ENCODE measurements around the gene SART3. TPM values are rescaled to one million over a fixed set of nuclear protein-coding genes. Genes with fewer than 3 reads are reported as not detected.
A peak's percentile ranks its signal among the peaks of the same experiment; 100 is the strongest.
"Not testable (repeated sequence)": the region's sequence is repeated elsewhere in the genome, so short reads cannot be mapped to it uniquely, and the experiment has no call there.

Gene SART3
- polyA plus RNA-seq, 1 donor, result 33.8 TPM

DNA sequence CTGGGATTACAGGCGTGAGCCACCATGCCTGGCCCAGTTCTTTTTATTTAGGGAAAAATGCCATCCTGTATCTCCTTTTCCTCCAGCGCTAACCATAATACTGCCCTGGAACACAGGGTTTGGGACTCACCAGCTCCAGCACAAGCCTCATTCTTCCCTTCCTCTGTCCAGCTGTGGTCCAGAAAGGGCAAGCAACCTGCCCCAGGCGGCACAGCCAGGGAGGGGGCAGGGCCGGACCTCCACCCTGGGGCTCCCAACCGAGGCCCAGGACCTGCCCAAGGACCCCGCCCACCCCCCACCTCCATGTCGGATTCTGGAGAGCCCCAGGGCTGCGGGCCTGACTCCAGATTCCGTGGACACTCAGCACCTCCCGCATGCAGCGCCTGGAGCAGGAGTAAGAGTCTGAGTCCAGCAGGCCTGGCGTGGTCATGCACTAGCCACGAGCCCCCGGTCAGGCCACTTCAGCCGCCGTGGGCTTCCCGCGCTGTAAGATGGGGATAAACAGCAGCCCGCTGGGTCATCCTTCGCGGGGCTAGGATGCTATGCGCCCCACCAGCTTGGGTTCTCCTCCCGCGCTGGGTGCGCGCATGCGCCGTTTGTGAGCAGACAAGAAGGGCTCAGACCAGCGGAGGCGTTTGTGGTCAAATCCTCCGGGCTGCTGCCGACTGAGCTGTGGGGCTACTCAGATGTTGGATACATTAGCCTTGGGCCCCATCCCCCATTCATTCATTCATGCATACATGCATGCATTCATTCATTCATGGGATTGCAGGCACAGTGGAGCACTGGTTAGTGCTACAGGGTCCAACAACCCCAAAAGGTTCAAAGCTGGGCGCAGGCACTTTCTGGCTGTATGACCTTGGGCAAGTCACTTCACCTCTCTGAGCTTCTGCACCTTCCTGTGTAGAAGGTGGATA is 20.6 kb upstream of the SART3 start:
- no peak for DNase-seq

GRCh38 chr12:108580531-108580930 is 19.6 kb upstream of the SART3 start:
- no peak for DNase-seq

DNA sequence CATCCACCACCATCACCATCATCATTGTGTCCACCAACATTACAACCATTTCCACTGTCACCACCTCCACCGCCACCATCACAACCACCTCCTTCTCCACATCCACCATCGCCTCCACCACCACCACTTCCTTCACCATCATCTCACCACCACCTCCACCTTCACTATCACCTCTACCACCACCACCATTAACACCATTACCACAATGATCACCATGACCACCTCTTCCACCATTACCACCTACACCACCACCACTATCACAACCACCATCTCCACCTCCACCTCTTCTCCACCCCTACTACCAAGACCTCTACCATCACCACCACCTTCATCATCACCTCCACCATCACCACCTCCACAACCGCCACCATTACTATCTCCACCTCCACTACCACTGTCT is 17.8 kb upstream of the SART3 start:
- no peak for DNase-seq

- DNase-seq, result no peak
Measured at GRCh38 chr12:108578264-108578663, 17.3 kb upstream of the SART3 start.

- no peak for DNase-seq
Measured at GRCh38 chr12:108577458-108577857, 16.5 kb upstream of the SART3 start.

DNA sequence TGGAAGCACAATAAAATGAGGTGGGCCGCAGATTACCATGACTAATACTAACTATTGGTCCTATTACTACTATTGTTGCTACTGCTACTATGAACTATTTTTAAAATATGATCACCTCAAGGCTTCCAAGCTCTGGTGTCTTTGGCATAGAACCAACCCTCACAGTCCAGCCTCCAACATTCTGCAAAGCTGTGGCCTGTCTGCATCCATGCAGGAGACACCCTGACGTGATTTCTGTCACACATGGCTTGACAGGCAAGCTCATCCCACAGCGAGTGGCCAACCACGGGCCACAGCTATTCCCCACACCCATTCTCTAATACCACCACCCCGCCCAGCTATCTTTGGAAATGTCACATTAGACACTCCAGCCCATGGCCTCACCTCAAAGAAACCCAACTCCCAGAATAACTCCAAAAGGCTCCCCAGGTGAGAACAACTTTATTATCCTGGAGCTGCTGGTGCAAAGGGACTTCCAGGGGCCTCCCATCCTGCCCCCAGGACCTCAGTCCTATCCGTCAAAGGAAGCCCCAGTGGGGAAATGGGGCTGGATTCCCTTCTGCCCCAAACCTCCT is 15.8 kb upstream of the SART3 start:
- DNase-seq, result no peak

GRCh38 chr12:108575199-108575912 is 14.4 kb upstream of the SART3 start:
- no peak for DNase-seq

- not testable (repeated sequence) for DNase-seq
Measured at GRCh38 chr12:108574276-108574675, 13.3 kb upstream of the SART3 start.

GRCh38 chr12:108573317-108573716 is 12.3 kb upstream of the SART3 start:
- no peak for DNase-seq

- no peak for DNase-seq
Measured at GRCh38 chr12:108572166-108572790, 11.3 kb upstream of the SART3 start.

GRCh38 chr12:108571609-108572165 is 10.7 kb upstream of the SART3 start:
- no peak for DNase-seq

DNA sequence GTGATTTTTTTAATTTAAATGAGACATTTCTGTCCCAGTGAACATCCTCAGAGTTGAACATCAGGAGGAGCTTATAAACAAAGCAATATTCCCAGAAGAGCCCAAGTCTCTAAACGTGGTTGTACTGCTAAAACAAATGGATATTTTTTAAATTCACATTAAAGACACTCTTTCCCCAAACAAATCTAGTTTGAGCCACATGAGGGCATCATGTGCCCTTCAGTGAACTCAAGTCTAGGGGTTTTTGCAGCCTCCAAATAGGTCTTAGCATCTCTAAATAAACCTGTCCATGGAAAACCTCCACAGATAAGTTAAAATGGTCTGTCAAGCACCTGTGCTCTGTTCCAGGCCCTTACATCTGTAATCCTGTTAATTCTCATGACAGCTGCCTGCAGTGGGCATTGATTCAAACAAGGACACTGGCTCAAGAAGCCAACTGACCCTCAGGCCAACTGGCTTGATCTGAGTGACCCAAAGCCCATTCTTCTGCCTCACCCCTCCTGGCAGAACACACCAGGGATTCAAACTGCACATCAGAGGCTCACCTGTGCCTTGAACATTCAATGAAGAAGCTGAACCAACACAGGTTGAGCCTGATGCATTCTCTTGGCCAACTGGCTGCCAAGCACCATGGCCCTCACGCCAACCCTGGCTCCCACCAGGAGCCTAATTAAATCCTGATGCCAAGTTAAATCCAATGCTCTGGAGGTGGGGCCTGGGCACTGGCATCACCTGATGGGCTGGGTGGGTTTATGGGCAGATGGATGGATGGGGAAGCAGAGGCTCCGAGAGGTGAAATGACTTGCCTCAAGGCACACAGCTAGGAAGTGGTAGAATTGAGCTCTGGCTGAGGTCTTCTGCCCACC is 10.0 kb upstream of the SART3 start:
- no peak for DNase-seq

GRCh38 chr12:108568338-108569154 is 7.6 kb upstream of the SART3 start:
- DNase-seq, result no peak

DNA sequence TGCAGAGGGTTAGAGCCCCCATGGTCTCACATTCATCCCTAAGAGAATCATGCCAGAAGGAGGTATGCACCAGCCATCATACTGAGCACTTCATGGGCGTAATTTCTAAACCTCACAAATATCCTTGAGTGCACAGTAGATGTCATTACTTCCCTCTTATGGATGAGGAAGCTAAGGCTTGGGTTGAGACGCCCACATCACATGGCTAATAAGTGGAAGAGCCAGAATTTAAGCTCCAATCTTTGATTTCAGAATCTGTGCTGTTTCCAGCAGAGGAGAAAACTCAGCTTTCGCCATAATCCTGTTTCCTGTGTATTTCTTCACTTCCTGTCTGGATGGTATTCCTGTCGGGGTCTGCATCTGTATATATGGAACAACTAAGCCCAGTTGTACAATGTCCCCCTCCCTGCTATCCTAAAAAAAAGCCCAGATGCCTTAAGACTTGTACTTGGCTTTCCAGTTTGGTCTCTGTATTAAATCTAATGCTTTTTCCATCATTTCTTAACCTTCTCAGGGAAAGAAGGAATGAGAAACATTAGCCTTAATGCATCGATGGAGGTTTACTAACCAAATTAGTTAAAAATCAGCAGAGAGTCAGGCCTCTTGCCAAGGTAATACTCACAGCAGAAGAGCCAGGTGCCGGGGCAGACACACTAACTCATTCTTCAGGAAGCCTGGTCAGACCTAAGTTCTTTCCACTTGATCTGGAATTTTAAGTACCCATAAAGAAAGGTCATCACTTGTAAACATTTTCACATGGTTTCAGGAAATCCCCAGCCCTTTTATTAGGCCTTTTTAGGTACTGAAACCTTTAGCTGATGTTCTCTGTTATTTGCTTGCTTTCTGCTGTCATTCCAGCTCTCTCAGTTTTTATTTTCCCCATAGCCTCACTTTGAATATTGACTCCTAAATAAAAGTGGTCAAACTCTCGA is 6.7 kb upstream of the SART3 start:
- DNase-seq, result peak; percentile 56

DNA sequence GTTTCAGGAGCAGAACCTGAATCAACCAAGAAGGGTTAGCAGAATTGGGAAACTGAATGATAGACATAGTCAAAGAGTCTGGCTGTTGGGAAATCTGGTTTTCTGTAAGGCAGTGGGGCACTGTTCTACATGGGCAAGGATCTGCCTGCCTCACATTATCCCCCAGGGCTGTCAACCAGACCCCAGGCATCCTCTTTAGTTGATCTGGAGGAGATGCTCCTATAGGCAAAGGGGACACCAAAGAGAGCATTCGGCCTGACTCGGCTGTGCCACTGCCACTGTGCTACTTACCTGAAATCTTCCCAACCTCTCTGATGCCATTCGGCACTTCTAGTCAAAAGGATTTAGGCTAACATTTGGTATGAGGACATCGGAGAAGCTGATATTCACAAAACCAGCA is 5.5 kb upstream of the SART3 start:
- DNase-seq, result no peak

- DNase-seq, result no peak
Measured at GRCh38 chr12:108565976-108566375, 5.0 kb upstream of the SART3 start.

DNA sequence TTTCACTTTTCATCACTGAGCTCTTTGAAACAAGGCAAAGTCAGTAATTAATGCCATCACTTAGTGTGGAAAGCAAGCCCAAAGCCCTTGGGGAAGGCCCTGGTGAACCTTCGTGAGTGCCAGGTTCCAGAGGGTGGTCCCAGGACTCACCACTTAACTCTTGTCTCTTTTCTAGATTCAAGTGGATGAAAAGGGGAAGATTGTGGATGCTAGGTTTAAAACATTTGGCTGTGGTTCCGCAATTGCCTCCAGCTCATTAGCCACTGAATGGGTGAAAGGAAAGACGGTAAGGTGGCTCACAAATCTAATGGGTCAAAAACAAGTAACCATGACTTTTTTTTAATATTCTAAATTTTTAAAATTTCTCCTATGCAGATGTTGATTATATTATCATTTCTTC is 4.2 kb upstream of the SART3 start:
- DNase-seq, result no peak

DNA sequence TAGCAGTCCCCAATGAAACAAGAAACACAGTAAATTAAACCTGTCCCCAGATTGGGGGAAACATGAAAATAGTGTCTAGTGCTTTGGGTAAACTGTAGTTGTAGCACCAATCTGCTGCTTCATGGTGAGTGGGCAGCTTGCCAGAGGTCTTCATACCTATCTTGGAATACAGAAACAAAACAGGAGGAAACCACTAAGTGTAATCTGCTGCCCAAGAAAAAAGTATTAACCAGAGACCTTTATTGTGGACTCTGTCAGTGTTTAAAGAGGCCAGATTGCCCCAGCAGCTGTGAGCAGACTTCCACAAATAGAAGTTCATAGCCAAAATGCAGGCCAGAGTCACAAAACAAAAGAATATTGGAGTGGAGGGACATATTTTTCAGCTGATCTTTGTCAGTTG is 3.8 kb upstream of the SART3 start:
- no peak for DNase-seq

GRCh38 chr12:108563804-108564151 is 2.8 kb upstream of the SART3 start:
- no peak for DNase-seq

Measured in hindlimb muscle (tissue), 1 donor.